Measurements from ENCODE around the gene ETV6.

Gene ETV6

DNA sequence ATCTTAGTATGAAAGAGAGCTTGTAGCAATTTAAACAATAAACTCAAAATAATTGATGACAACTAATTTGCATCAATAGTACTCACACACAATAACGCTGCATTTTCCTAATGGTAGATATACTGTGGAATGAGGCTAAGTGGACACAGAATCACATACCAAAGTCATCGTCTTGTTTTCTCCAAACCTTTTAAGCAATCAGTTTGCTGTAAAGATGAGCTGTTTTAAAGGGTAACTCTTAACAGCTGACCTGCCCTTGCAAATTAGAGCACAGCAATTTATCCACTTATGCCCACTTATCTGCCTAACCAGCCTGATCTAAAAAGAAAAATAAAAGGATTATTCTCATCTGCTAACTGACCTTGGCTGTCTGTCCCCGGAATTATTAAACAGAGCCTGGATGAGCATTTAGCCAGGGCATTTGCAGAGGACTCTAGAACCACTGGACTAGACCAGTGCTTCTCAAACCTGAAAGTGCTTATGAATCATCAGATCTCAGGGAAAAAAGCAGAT is 247.0 kb downstream of the ETV6 start:
- Histone ChIP-seq H3K36me3 (ENCODE audit: insufficient read depth, low read length) (peaks cover 20% of the 10 kb centered on the region), H3K4me3 (ENCODE audit: low read depth in 1 of 2, low read length in 2 of 2) (no peak overlapping the region), H4K20me1 (ENCODE audit: insufficient read depth, low read length) (no peaks in the 10 kb centered on the region), H3K27ac (ENCODE audit: low read length) (peak overlapping the region; percentile 95), H3K9ac (ENCODE audit: low read depth, low read length) (no peak overlapping the region), H3K4me2 (ENCODE audit: insufficient read depth, low read length) (no peak overlapping the region), H3K79me2 (ENCODE audit: insufficient read depth, low read length) (0 out of 2 replicates have a peak, but pooled peaks cover 9% of the 10 kb centered on the region), H3K4me1 (ENCODE audit: insufficient read depth, low read length) (peaks cover 71% of the 10 kb centered on the region), H3K27me3 (ENCODE audit: insufficient read depth, low read length, poor library complexity) (no peaks in the 10 kb centered on the region), H2AFZ (ENCODE audit: low read depth, low read length) (no peak overlapping the region), H3K9me3 (ENCODE audit: insufficient read depth, low read length, severe bottlenecking) (no peaks in the 10 kb centered on the region)
- no peak for ATAC-seq (ENCODE audit: insufficient read depth, low read depth)
- no peak for DNase-seq
- TF ChIP-seq, protein P1, sequence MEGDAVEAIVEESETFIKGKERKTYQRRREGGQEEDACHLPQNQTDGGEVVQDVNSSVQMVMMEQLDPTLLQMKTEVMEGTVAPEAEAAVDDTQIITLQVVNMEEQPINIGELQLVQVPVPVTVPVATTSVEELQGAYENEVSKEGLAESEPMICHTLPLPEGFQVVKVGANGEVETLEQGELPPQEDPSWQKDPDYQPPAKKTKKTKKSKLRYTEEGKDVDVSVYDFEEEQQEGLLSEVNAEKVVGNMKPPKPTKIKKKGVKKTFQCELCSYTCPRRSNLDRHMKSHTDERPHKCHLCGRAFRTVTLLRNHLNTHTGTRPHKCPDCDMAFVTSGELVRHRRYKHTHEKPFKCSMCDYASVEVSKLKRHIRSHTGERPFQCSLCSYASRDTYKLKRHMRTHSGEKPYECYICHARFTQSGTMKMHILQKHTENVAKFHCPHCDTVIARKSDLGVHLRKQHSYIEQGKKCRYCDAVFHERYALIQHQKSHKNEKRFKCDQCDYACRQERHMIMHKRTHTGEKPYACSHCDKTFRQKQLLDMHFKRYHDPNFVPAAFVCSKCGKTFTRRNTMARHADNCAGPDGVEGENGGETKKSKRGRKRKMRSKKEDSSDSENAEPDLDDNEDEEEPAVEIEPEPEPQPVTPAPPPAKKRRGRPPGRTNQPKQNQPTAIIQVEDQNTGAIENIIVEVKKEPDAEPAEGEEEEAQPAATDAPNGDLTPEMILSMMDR (IDR thresholded peaks at IDR 0.05; ENCODE audit: borderline replicate concordance, extremely low read depth, low read length, poor library complexity, severe bottlenecking), result no peak
- TF ChIP-seq EZH2 (IDR thresholded peaks at IDR 0.05; ENCODE audit: borderline replicate concordance, low read depth, low read length, severe bottlenecking), result no peak

DNA sequence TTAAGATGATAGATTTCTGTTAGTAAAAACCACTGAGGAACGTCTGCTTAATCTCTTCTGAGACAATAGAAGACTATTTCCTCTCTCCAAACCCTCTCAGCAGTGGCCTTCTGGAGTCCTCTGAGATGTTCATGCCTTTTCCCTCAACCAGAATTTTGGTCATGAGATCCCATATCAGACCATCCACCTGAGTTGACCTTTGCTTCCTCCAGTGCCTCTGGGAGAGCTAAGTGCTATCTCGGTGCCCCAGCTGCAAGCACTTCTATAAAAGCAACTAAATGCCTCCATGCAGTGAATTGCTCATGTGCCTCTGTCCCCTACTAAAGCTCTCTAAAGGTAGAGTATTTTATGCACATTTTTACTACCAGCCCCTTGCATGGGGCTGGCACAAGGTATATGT is 248.4 kb downstream of the ETV6 start:
- no peak overlapping the region for H3K4me2 ChIP-seq (ENCODE audit: insufficient read depth, low read length)
- ATAC-seq (ENCODE audit: insufficient read depth, low read depth), result no peak

DNA sequence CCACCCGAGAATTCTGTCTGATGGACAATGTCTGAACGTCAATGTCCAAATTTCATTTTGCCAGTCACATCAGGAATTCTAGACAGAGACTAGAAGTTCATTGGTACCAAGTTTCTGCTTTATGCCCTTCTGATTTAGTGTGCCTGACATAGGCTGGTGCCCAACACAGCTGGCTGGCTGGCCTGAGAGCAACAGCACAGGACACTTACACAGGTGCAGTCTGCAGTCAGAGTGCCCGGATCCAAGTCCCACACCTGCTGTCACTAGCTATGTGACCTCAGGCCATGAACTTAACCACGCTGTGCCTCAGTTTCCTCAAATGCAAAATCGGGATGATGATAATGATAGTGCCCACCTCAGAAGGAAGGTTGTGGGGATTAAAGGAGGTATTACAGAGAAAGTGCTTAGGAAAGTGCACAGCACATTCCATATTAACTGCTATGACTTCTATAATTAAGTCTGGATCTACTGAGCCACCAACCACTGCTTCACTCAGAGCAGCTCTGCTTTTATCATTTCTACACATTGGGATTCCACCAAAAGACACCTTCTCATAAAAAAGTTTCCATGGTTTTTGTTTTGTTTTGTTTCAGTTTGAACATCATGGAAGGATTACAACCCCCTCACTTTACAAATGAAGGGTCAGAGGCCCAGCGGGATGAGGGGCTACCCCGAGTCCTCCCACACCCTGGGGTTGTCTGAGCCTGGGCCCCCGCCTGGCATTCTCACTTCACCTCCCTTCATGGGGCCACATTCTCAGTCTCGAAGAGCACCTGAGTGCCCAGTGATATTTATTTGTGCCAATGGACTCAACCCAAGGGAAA is 252.4 kb downstream of the ETV6 start:
- Histone ChIP-seq H3K4me3 (ENCODE audit: low read depth in 1 of 2, low read length in 2 of 2) (no peak overlapping the region), H3K79me2 (ENCODE audit: insufficient read depth, low read length) (no peaks in the 10 kb centered on the region), H3K27me3 (ENCODE audit: insufficient read depth, low read length, poor library complexity) (no peaks in the 10 kb centered on the region), H3K9me3 (ENCODE audit: insufficient read depth, low read length, severe bottlenecking) (no peaks in the 10 kb centered on the region), H3K4me1 (ENCODE audit: insufficient read depth, low read length) (peaks cover 38% of the 10 kb centered on the region), H3K27ac (ENCODE audit: low read length) (no peak overlapping the region), H4K20me1 (ENCODE audit: insufficient read depth, low read length) (no peaks in the 10 kb centered on the region), H3K4me2 (ENCODE audit: insufficient read depth, low read length) (no peak overlapping the region), H3K36me3 (ENCODE audit: insufficient read depth, low read length) (no peaks in the 10 kb centered on the region), H2AFZ (ENCODE audit: low read depth, low read length) (no peak overlapping the region), H3K9ac (ENCODE audit: low read depth, low read length) (no peak overlapping the region)
- ATAC-seq (ENCODE audit: insufficient read depth, low read depth) (no peak), DNase-seq (no peak)
- TF ChIP-seq EZH2 (IDR thresholded peaks at IDR 0.05; ENCODE audit: borderline replicate concordance, low read depth, low read length, severe bottlenecking), result no peak
- TF ChIP-seq, protein P1 (IDR thresholded peaks at IDR 0.05; ENCODE audit: borderline replicate concordance, extremely low read depth, low read length, poor library complexity, severe bottlenecking), result no peak

More for the DNA sequence above, 248.4 kb downstream of the ETV6 start:
- no peak overlapping the region for H3K4me3 ChIP-seq (ENCODE audit: low read depth in 1 of 2, low read length in 2 of 2)
- no peaks in the 10 kb centered on the region for H4K20me1 ChIP-seq (ENCODE audit: insufficient read depth, low read length)
- H2AFZ ChIP-seq (ENCODE audit: low read depth, low read length), result no peak overlapping the region
- TF ChIP-seq, protein P1 (IDR thresholded peaks at IDR 0.05; ENCODE audit: borderline replicate concordance, extremely low read depth, low read length, poor library complexity, severe bottlenecking), result no peak
- no peak for TF ChIP-seq EZH2 (IDR thresholded peaks at IDR 0.05; ENCODE audit: borderline replicate concordance, low read depth, low read length, severe bottlenecking)
- H3K27me3 ChIP-seq (ENCODE audit: insufficient read depth, low read length, poor library complexity), result no peaks in the 10 kb centered on the region
- peaks cover 59% of the 10 kb centered on the region for H3K4me1 ChIP-seq (ENCODE audit: insufficient read depth, low read length)
- H3K9me3 ChIP-seq (ENCODE audit: insufficient read depth, low read length, severe bottlenecking), result no peaks in the 10 kb centered on the region
- H3K79me2 ChIP-seq (ENCODE audit: insufficient read depth, low read length), result 0 out of 2 replicates have a peak, but pooled peaks cover 4% of the 10 kb centered on the region
- H3K36me3 ChIP-seq (ENCODE audit: insufficient read depth, low read length), result peaks cover 6% of the 10 kb centered on the region
- peak overlapping the region; percentile 75 for H3K27ac ChIP-seq (ENCODE audit: low read length)
- peak overlapping the region; percentile 12; the same call in 1 of the 2 replicates for H3K9ac ChIP-seq (ENCODE audit: low read depth, low read length)
- DNase-seq, result no peak
